SK-N-SH (cell line): ENCODE results near the gene TBX1.

ENCODE experiments used
- CTCF ChIP-seq: fragments of 200-600 bp; sonication (generic); IDR thresholded peaks from 2 replicates; pipeline ENCODE4 v1.6.1; 2017; ENCODE audit warnings: antibody characterized with exemption, mild to moderate bottlenecking, moderate library complexity
- JUND ChIP-seq: IDR thresholded peaks from 2 replicates; pipeline ENCODE4 v1.4.0; 2012
- RCOR1 ChIP-seq: fragments of 150-350 bp; IDR thresholded peaks from 2 replicates; pipeline ENCODE4 v1.6.1; 2017; ENCODE audit warnings: antibody characterized with exemption, low read length

- no peak for TF ChIP-seq CTCF
- TF ChIP-seq JUND: no peak
- no peak for TF ChIP-seq RCOR1
These were observed 23.2 kb downstream of the TBX1 start for GRCh38 chr22:19783586-19784383.
